SHP77 treated with DMSO at 0.1 percent for 48 hours (cell line): Measurements from ENCODE around the gene LRRC8A.
"Not testable (repeated sequence)": the region's sequence is repeated elsewhere in the genome, so short reads cannot be mapped to it uniquely, and the experiment has no call there.

Experiments used
- DNase-seq: peaks from one replicate; lab custom pipeline; 2025; lab: John Stamatoyannopoulos, UW

The LRRC8A gene

DNA sequence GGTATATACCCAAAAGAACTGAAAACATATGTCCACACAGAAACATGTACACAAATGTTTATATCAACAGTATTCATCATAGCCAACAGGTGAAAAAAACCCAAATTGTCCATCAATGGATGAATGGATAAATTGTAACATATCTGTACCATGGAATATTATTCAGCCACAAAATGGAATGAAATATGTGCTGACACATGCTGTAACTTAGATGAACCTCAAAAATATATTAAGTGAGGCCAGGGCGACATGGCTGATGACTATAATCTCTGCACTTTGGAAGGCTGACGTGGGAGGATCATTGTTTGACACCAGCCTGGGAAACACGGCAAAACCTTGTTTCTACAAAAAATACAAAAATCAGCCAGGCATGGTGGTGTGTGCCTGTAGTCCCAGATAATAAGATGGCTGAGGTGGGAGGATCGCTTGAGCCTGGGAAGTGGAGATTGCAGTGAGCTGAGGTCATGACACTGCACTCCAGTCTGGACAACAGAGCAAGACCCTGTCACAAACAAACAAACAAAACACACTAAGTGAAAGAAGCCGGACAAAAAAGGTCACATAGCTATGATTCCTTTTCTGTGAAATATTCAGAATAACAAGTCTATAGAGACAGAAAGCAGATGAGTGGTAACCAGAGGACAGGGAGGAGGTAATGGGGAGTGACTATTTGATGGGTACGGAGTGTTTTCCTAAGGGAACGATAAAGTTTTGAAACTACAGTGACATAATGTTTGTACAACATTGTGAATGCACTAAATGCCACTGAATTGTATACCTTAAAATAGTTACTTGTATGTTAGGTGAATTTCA lies 11.6 kb upstream of the LRRC8A start:
- no peak for DNase-seq

DNA sequence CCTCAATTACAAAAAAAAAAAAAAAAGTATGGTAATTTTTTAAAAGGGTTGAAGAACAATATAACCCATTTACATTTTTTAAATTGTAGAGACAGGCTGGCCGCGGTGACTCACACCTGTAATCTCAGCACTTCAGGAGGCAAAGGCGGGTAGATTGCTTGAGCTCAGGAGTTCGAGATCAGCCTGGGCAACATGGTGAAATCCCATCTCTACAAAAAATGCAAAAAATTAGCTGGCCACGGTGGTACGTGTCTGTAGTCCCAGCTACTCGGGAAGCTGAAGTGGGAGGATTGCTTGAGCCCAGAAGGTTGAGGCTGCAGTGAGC lies 11.0 kb upstream of the LRRC8A start:
- DNase-seq, result not testable (repeated sequence)

DNA sequence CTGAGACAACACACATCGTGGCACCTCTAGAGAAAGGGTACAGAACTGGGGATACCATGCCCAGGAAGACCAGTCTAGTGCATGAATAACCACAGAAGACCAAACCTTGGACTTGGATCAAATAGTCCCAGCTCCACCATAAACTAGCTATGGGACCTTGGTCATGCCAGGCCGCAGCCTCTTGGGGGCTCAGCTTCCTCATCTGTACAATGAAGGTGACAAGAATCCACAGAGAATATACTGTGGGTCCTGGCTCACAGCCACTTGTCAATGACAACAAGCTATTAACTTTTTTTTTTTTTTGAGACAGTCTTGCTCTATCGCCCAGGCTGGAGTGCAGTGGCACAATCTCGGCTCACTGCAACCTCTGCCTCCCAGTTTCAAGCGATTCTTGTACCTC lies 4.1 kb upstream of the LRRC8A start:
- no peak for DNase-seq

DNA sequence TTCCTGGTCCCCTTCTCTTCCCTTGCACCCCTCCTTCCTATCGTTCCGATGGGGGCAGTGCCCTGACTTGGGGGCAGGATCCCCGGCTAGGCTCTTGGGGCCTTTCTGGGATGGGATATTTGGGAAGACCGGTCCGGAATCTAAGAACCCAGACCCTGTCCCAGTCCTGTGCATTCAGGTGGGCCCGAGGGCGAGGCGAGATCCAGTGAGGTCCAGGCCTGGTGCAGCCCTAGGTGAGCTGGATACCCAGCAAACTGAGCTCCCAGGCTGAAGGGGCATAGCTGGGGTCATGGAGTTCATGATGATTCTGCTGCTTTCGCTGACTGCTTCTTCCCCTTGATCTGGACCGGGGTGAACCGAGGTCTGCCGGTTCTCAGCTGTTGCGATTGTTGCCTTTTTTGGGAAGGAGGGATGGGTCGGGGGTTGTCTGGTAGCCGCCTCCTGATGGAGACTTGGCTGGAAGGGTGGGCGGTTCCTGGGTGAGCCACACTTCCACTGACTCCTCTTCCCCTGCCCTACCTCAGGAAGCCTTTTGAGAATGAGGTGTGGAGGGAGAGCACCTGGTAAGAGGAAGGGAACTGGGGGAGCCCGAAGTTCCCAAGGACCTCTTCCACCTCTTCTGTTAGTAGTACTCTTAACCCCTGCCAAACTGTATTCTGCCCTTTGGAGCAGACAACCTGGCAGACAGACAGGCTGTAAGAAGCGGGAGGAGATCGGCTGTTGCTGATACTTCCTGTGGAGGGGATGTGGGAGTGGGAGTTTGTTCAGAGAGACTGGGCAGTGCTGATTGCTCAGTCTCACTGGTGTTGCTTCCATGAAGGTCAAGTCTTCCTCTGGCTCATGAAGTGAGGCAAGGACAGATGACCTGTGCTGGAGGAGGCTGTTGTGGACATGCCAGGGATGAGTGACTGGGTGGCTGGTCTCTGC lies 1.0 kb downstream of the LRRC8A start:
- no peak for DNase-seq

DNA sequence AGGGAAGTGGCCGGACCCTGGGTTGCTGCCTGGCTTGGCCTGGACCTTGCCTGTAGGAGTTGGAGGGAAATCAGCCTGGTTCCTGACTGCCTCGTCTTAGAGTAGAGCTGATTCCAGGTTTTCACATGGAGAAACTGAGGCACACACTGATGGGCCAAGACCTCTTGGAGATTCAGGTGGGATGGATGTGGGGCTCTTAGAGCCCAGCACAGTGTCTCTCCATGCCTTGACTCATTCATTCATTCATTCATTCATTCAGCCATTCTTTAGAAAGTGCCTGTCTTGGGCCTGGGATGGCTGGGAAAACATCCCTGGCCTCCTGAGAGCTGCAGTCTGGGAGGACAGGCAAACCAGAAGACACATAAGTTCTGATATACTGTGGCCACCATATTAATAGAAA lies 2.2 kb downstream of the LRRC8A start:
- no peak for DNase-seq

DNA sequence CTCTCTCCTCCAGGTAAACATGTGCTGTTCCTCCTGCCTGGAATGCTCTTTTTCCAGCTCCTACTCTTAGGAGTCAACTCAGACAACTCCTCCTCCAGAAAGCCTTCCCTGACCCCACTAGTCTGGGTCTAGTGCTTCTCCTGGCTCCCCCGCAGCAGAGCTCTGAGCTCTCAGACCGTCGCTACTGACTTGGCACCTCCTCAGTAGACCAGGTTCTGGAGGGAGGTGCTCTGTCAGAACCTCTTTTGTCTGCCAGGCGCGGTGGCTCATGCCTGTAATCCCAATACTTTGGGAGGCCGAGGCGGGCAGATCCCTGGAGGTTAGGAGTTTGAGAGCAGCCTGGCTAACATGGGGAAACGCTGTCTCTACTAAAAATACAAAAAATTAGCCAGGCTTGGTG lies 3.4 kb downstream of the LRRC8A start:
- no peak for DNase-seq

DNA sequence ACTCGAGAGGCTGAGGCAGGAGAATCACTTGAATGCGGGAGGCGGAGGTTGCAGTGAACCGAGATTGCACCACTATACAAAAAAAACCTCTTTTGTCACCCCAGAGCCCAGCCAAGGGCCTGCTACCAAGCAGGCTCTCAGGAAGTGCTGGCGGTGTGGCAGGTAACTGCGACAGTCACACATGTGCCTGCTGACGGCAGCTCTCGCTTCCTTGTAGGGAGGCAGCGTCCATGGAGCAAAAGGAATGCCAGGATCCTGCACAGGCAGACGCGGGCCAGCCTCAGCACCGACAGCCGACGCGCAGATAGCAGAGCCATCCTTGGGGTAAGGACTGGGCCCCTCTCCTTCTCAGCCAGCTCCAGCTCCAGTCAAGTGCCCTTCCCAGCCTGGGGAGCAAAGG lies 3.9 kb downstream of the LRRC8A start:
- no peak for DNase-seq

DNA sequence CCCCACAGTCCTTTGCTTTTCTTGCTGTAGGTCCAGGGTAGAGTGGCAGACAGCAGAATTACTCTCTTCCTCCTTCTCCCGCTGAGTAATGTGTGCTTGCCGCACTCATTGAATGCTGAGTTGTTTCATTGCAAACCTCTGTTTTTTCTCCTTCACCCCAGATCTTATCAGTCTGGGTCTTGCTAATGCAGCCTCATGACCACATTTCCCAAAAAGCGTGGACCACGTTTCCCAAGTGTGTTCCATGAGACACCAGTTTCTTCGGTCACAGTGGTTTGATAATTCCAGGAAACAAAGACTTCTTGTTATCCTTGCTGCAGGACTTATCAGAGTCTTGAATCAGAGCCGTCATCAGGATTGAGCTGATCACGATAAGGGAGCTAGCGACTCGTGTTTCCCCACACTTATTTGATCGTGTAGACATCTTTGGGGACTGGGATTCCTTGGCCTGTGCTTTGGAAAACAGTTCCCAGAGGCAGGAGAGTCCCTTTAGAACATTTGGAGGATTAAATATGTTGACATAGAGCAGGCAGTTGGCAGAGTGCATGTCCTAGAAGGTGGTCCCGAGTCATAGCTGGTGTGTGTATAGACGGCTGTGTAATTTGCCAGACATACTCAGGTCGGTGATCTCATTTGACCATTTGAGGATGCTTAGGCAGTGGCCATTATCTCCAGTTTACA lies 4.4 kb downstream of the LRRC8A start:
- DNase-seq, result no peak

DNA sequence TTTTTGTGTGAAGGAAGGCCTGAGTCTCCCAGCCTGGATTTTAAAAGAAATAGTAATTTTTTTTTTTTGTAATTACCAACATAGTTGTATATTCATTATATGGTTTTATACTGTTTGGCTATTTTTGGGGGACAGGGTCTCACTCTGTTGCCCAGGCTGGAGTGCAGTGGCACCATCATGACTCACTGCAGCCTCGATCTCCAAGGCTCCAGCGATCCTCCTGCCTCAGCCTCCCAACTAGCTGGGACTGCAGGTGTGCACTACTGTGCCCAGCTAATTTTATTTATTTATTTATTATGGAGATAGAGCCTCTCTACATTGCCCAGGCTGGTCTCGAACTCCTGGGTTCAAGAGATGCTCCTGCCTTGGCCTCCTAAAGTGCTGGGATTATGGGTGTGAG lies 5.1 kb downstream of the LRRC8A start:
- no peak for DNase-seq

DNA sequence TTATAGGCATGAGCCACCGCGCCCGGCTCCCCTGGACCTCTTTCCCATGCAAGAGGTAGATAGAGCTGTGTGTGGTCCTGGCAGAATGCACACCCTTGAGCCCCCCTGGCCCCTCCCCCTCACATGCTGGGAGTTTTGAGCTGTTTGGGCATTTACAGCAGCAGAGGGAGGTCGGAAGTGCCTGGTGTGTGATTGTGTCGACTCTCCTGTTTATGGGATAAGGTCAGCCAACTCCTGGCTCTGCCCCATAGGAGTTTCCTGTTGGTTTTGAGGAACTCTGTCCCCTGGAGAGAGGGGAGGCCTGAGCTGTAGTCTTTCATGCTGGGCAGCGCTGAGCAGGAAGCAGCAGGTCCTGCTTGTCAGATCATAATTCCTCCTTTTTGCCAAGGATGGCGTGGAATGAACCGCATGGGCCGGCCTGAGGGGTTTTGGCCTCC lies 6.0 kb downstream of the LRRC8A start:
- DNase-seq, result no peak

DNA sequence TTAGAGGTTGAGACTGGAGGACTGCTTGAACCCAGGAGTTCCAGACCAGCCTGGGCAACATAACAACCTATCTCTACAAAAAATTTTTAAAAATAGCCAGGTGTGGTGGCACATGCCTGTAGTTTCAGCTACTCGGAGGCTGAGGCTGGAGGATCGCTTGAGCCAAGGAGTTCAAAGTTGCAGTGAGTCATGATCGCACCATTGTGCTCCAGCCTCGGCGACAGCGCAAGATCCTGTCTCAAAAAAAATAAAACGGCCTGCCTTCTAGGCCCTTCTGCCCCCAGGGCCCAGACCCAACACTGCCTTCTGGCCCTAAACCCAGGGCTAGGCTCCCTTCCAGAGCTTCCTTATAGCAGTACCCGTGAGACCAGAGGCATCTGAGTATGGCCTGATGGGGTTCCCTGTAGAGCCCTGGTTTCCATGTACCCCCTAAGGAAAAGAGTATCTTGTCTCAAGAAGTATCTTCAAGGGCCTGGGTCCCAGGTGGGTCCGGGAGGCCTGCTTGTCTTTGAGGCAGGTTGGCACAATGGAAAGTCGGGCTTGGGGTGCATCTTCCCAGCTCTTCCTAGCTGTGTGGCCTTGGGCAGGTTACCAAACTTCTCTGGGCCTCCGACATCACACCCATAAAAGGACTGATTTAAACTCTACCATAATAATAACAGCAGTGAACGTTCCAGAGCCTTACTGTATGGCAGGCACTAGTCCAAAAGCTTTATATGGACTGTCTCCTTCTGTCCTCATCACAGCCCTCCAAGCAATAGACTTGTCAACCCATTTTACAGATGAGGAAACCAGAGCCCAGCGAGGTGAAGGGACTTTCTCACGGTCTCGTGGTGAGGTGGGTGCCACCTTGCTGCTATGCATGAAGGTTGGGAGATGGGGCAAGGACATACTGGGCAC lies 9.6 kb downstream of the LRRC8A start:
- DNase-seq, result no peak

DNA sequence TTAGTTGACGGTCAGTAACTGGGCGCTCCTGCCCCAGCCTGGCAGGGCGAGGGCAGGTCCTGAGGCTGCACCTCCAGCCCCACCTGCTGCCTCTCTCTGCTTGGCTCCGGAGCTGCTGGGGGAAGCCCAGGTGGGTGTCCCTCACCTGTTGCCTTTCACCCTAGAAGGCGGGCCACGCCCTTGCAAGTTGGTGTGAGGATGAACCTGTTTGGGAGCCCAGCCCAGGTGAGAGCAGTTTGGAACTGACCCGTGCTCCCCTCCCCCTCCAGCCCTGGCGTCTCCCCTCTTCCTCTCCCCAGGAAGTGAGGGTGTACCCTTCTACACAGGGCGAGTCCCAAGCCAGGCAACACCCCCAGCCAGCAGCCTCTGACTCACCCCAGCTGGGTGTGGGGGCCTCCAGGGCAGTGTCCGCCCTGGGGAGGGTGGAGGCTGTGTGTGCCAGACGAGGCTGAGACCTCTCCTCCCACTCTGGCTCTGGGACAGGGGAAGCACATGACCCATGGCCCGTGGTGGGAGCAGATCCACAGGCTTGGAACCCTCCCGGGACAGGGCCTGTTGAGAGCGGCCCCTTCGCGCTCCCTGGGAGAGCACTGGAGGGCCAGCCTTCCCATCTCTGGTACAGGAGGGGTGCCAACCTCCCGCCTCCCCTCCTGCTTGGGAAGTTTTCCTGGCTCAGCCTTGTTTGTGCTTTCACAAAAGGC lies 10.4 kb downstream of the LRRC8A start:
- no peak for DNase-seq

DNA sequence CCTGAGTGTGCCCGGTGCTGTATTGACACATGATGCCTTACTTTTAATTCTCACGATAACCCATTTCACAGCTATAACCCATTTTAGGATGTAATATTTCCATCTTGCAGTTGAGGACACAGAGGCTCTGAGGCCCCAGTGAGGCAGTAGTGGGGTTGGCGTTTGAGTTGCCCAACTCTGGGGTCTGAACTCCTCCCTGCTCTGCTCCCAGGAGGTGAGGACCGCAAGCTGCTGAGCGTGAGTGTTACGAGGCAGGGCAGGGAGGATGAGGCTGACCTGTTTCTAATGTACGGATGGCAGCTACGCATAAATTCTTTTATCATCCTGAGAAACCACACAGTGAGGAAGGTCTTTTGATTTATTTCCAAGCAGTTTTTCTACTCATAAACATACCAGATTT lies 11.4 kb downstream of the LRRC8A start:
- DNase-seq, result no peak

DNA sequence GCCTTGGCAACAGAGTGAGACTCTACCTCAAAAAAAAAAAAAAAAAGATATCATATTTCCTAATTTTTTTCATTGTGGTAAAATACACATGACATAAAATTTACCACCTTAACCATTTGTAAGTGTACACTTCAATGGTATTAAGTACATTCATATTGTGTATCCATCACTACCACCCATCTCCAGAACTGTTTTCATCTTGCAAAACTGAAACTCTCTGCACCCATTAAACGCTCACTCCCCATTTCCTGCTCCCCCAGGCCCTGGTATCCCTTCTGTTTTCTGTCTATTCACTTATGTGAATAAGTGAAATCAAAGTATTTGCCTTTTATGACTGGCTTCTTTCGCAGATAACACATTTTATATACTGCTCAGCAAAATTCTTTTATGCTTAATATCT lies 12.8 kb downstream of the LRRC8A start:
- no peak for DNase-seq

DNA sequence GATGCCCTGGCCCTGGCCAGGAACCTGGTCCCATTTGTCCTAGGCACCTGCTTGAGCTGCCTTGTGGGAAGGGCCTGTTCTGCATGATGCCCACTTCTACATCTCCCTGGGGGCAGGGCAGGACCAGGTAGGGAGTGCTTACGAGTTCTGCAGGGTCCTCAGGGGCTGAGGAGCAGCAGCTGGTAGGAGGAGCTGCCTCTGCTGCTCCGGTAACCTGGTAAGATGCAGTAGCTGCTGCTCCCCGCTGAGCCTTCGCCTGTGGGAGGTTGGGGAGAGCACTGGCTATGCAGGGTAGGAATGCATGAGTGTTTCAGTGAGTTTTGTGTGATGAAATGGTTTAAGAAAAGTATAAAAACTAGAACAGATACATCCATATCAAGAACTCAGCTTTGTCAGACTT lies 13.6 kb downstream of the LRRC8A start:
- no peak for DNase-seq

DNA sequence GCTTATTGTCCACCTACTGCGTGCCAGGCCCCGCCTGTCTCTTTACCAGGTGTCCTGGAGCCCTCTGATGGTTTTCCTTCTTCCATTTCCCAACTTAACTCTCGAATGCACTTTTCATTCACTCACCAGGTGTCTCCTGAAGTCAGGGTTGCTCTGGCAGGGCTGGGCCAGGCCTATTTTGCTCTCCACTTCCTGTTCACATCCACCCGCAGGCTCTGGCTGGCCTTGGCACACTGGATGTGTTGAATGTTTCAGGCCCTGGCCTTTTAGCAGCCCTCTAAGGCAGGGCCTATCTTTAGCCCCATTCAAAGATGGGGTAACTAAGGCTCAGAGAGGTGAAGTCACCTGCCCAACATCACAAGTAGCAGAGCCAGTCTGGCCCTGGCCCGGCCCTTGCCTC lies 16.4 kb downstream of the LRRC8A start:
- no peak for DNase-seq

DNA sequence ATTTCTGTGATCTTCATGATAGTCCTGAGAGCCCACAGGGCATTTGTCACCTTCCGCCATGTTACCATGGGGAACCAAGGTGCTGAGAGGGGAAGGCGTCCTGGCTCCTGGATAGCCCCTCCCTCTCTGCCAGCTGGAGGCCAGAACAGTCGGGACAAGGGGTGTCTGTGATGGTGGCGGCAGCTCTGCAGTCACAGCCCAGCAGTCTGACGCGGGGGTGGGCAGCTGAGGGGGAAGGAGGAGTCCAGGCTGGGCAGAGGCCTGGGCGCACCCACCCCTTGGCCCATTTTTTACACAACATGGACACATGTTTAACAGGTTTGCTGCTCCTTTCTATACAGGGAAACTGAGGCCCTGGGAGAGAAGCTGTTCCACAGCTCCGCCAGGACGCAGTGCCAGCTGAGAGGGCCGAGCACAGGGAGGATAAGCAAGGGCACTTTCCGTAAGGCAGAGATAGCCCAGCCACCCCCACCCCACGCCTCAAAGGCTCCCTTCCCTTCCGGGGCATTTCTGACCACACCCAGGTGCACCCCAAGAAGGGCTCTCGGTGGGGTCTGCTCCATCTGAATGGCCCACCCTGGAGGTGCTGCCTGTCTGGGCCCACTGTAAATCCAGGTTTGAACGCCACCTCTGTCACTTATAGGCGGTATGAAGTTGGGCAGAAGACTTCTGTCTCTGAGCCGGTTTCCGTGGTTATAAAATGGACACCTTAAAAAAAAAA lies 17.1 kb downstream of the LRRC8A start:
- DNase-seq, result no peak

DNA sequence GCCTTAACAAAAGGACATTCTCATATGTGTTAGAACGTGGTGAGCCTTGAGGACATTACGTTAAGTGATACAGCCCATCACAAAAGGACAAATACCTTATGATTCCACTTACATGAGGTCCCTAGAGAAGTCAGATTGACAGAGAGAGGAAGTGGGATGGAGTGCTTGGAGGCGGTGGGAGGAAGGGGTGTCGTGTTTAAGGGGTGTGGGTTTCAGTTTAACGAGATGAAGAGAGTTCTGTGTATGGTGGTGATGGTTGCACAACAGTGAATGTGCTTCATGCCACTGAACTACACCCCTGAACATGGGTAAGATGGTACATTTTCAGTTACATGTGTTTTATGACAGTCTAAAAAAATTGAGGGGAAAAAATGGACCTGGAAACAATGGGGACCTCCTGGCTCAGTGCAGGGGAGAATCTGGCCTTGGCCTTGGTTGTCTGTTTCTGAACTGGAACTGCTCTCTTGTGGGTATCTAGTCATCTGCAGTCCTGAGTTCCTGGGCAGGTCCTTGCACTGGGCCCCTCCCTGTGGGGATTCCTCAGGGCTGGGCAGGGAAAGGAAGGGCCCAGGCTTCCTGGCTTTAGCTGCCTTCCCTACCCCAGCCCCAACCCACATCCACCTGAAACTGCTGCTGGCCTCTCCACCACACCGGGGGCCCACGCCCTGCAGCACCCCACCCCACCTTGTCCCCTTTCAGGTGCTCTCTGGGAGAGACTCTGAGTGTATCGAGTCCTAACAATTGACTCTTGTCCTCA lies 17.8 kb downstream of the LRRC8A start:
- no peak for DNase-seq

DNA sequence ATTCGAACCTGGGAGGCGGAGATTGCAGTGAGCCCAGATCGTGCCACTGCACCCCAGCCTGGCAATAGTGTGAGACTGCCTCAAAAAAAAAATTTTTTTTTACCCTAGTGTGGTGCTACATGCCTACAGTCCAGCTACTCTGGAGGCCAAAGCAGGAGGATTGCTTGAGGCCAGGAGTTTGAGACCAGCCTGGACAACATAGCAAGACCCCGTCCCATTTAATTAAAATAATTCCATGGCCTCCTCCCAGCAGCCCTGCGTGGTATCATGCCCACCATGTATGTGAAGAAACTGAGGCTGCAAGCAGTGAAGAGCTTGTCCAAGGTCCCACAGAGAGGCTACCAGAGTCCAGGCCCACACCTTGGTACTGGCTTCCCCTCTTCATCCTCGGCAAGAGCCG lies 19.4 kb downstream of the LRRC8A start:
- no peak for DNase-seq

DNA sequence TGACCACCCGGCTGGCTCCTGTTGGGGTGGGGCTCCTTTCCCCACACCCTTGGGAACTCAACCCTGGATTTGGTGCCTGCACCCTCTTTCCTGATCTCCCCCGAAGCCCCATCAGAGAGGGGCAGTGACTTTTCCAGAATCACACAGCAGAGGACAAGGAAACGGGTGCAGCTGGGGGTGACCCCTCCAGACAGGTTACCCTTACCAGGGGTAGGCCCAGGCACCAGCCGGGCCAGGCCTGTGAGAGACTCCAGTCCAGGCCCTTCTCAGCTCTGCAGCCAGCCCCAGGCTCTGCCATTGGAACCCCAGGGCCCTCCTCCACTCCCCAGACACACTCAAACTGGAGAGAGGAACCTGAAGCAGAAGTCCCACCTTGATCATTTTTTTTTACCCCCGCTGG lies 19.9 kb downstream of the LRRC8A start:
- DNase-seq, result no peak
